HCT116 (cell line): ENCODE data around the gene MED25. TPM values are rescaled to one million over a fixed set of nuclear protein-coding genes. Genes with fewer than 3 reads are reported as not detected.

ENCODE experiments used
- ATAC-seq: fragments of 200-7000 bp; cut with Tn5 transposase; 2 replicates; pipeline ENCODE4 v1.9.1; 2020; ENCODE audit warnings: mild to moderate bottlenecking, moderate library complexity
- BruUV-seq: library from RNA; stranded (reverse); fragments of 400-500 nt; replicated peaks from 2 replicates; lab custom pipeline; 2021; lab: Mats Ljungman, UMichigan
- CTCF ChIA-PET: fragments of 300-600 bp; sonication (Branson Sonifier 250); formaldehyde crosslinking; loops from one replicate; lab custom pipeline; 2021; ENCODE audit warnings: antibody characterized with exemption; lab: Charles Lee
- POLR2A ChIA-PET: fragments of 300-600, 350-600 bp; sonication (Branson Sonifier 250); formaldehyde crosslinking; loops from one replicate; lab custom pipeline; 2021; ENCODE audit warnings: antibody characterized with exemption; lab: Charles Lee
- RAD21 ChIA-PET, 2 experiments: fragments of 300-600 bp; sonication (Branson Sonifier 250); formaldehyde crosslinking; loops; one replicate each; lab custom pipeline; 2023; ENCODE audit warnings: low total read pairs in 2 of 2; ENCODE audit not compliant: uncharacterized antibody in 2 of 2, unreplicated experiment in 2 of 2, low non-redundant PET in 1 of 2; lab: Charles Lee
- DNase-seq: peaks from one replicate; pipeline ENCODE4 v3.0.0-alpha.2; 2010; ENCODE audit warnings: low read depth, low spot score
- H2AFZ ChIP-seq: fragments of 200-600 bp; shearing (Covaris generic), sonication (generic); 2 replicates; pipeline ENCODE4 v1.6.1; 2017; ENCODE audit warnings: low read depth, mixed run types, mixed read lengths, antibody characterized with exemption, low read length; ENCODE audit not compliant: poor library complexity, severe bottlenecking
- H3K27ac ChIP-seq: 2 replicates; pipeline ENCODE4 v1.5.1; 2012; ENCODE audit warnings: low read depth, low read length
- H3K27me3 ChIP-seq: fragments of 200-600 bp; sonication (generic); 2 replicates; pipeline ENCODE4 v1.6.1; 2016; ENCODE audit warnings: mixed run types, low read length, mixed read lengths; ENCODE audit not compliant: insufficient read depth
- H3K36me3 ChIP-seq, 2 experiments: fragments of 200-500 bp in 1 of 2; fragments of 200-600 bp in 1 of 2; sonication (Bioruptor generic) in 1 of 2; sonication (generic) in 1 of 2; 2 replicates each; pipeline versions ENCODE4 v1.5.1 to v1.6.1; 2014 to 2016; ENCODE audit warnings: low read length in 2 of 2, inconsistent platforms in 1 of 2, mixed read lengths in 1 of 2, mixed run types in 1 of 2; ENCODE audit not compliant: insufficient read depth in 2 of 2, control insufficient read depth in 1 of 2
- H3K4me1 ChIP-seq, 2 experiments: fragments of 200-600 bp in 1 of 2; sonication (generic) in 1 of 2; 2 replicates each; pipeline versions ENCODE4 v1.5.1 to v1.6.1; 2012 to 2017; ENCODE audit warnings: low read length in 2 of 2, inconsistent platforms in 1 of 2, mild to moderate bottlenecking in 1 of 2, mixed read lengths in 1 of 2, mixed run types in 1 of 2, moderate library complexity in 1 of 2; ENCODE audit not compliant: insufficient read depth in 2 of 2, control insufficient read depth in 1 of 2
- H3K4me2 ChIP-seq: fragments of 200-600 bp; sonication (generic); 2 replicates; pipeline ENCODE4 v1.6.1; 2017; ENCODE audit warnings: mixed run types, low read length, mixed read lengths
- H3K4me3 ChIP-seq, 2 experiments: fragments of 200-600 bp in 1 of 2; sonication (generic) in 1 of 2; replicated peaks in 1 of 2; 2 replicates each; pipeline ENCODE4 v1.5.1; 2011 to 2016; ENCODE audit warnings: low read length in 2 of 2, control low read depth in 1 of 2, low read depth in 1 of 2, mild to moderate bottlenecking in 1 of 2, mixed read lengths in 1 of 2, mixed run types in 1 of 2
- H3K79me2 ChIP-seq: fragments of 200-600 bp; sonication (generic); 2 replicates; pipeline ENCODE4 v1.6.1; 2017; ENCODE audit warnings: mild to moderate bottlenecking, mixed run types, low read length, moderate library complexity, mixed read lengths; ENCODE audit not compliant: insufficient read depth
- H3K9ac ChIP-seq: fragments of 200-600 bp; sonication (generic); 2 replicates; pipeline ENCODE4 v1.6.1; 2016; ENCODE audit warnings: low read length, mixed read lengths
- H3K9me2 ChIP-seq: fragments of 200-600 bp; sonication (generic), shearing (Covaris generic); 2 replicates; pipeline ENCODE4 v1.6.1; 2017; ENCODE audit warnings: mixed run types, mild to moderate bottlenecking, moderate library complexity; ENCODE audit not compliant: insufficient read depth
- H3K9me3 ChIP-seq, 2 experiments: fragments of 200-500 bp in 1 of 2; fragments of 200-600 bp in 1 of 2; sonication (Bioruptor generic) in 1 of 2; sonication (generic) in 1 of 2; 2 replicates each; pipeline ENCODE4 v1.6.1; 2014 to 2017; ENCODE audit warnings: low read length in 2 of 2, mixed read lengths in 2 of 2, inconsistent platforms in 1 of 2, low read depth in 1 of 2, mild to moderate bottlenecking in 1 of 2, mixed run types in 1 of 2, moderate library complexity in 1 of 2; ENCODE audit not compliant: control insufficient read depth in 1 of 2, insufficient read depth in 1 of 2
- H4K20me1 ChIP-seq: fragments of 200-600 bp; sonication (generic), shearing (Covaris generic); 2 replicates; pipeline ENCODE4 v1.6.1; 2017; ENCODE audit warnings: mixed run types, mild to moderate bottlenecking, moderate library complexity; ENCODE audit not compliant: insufficient read depth
- ATF3 ChIP-seq: IDR thresholded peaks from 2 replicates; pipeline ENCODE4 v1.6.1; 2012
- CBX3 ChIP-seq: IDR thresholded peaks from 2 replicates; pipeline ENCODE4 v1.6.1; 2012; ENCODE audit warnings: low read depth
- EGR1 ChIP-seq: IDR thresholded peaks from 2 replicates; pipeline ENCODE4 v1.6.1; 2012; ENCODE audit warnings: low read depth
- EZH2 ChIP-seq: fragments of 200-600 bp; sonication (generic); IDR thresholded peaks from 2 replicates; pipeline ENCODE4 v1.6.1; 2017; ENCODE audit warnings: antibody characterized with exemption, mixed run types
- EZH2phosphoT487 ChIP-seq: fragments of 200-600 bp; IDR thresholded peaks from 2 replicates; pipeline ENCODE4 v1.6.1; 2018; ENCODE audit warnings: antibody characterized with exemption, borderline replicate concordance
- JUND ChIP-seq: IDR thresholded peaks from 2 replicates; pipeline ENCODE4 v1.6.1; 2012
- POLR2AphosphoS5 ChIP-seq: IDR thresholded peaks from 2 replicates; pipeline ENCODE4 v1.6.1; 2011; ENCODE audit warnings: mild to moderate bottlenecking, low read depth, low read length, moderate library complexity
- SP1 ChIP-seq: IDR thresholded peaks from 2 replicates; pipeline ENCODE4 v1.6.1; 2012; ENCODE audit warnings: low read depth
- ZFX ChIP-seq: fragments of 450-650 bp; IDR thresholded peaks from 2 replicates; pipeline ENCODE4 v1.6.1; 2017
- intact Hi-C: fragments of 100-400 bp; cut with micrococcal nuclease; formaldehyde crosslinking; loops from 2 replicates; pipeline ENCODE4 v1.10.0; 2022
- total RNA-seq: library from RNA; stranded (reverse); gene quantifications from one replicate; pipeline ENCODE4 v1.2.1, GENCODE V29; 2021; ENCODE audit not compliant: unreplicated experiment
- TF ChIP-seq, protein P1 (sequence below): IDR thresholded peaks from 2 replicates; pipeline ENCODE4 v1.6.1; 2012
- TF ChIP-seq, protein P2 (sequence below): IDR thresholded peaks from 2 replicates; pipeline ENCODE4 v1.6.1; 2011; ENCODE audit warnings: mild to moderate bottlenecking, low read length, moderate library complexity; ENCODE audit not compliant: insufficient replicate concordance; ENCODE audit errors: extremely low read depth

The MED25 gene
- total RNA-seq, 1 experiment from 2014 or later = 77.7 TPM

DNA sequence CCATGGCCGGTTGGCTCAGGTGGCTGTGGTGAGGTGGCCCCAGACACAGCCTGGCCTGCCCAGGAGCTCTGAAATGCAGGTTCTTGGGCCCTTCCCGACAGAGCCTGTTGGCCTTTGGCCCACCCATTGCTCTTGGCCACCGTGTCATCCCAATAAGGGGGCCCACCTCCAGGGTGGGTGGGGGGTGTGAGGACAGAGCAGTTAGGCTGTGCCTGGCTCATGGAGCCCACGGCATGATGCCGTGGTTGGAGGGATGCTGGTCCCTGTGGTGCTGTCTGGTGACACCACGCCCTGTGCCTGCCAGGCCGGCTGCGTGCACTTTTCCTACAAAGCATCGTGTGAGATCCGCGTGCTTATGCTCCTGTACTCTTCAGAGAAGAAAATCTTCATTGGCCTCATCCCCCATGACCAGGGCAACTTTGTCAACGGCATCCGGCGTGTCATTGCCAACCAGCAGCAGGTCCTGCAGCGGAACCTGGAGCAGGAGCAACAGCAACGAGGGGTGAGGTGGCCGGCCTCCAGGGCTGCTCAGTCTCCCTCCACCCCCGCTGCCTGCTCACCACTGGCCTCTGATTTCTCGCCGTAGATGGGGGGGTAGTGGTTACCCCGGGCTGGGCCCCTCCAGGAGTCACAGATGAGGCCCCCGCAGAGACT lies 41.7 kb downstream of the MED25 start (continued):
- TF ChIP-seq EZH2phosphoT487 (no peak), EZH2 (no peak), EGR1 (no peak), CBX3 (no peak), JUND (no peak), ZFX (no peak), ATF3 (no peak)
- TF ChIP-seq, protein P1, sequence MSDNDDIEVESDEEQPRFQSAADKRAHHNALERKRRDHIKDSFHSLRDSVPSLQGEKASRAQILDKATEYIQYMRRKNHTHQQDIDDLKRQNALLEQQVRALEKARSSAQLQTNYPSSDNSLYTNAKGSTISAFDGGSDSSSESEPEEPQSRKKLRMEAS = no peak
- TF ChIP-seq, protein P2, sequence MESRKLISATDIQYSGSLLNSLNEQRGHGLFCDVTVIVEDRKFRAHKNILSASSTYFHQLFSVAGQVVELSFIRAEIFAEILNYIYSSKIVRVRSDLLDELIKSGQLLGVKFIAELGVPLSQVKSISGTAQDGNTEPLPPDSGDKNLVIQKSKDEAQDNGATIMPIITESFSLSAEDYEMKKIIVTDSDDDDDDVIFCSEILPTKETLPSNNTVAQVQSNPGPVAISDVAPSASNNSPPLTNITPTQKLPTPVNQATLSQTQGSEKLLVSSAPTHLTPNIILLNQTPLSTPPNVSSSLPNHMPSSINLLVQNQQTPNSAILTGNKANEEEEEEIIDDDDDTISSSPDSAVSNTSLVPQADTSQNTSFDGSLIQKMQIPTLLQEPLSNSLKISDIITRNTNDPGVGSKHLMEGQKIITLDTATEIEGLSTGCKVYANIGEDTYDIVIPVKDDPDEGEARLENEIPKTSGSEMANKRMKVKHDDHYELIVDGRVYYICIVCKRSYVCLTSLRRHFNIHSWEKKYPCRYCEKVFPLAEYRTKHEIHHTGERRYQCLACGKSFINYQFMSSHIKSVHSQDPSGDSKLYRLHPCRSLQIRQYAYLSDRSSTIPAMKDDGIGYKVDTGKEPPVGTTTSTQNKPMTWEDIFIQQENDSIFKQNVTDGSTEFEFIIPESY = no peak

- ATAC-seq = no peak
- intact Hi-C loops = no loop called here
- H3K9me2 ChIP-seq = no peaks in the 10 kb centered on the region
- H4K20me1 ChIP-seq = peaks cover 5% of the 10 kb centered on the region; the same call in 1 of the 2 replicates
- H3K79me2 ChIP-seq = peaks cover 34% of the 10 kb centered on the region
- H3K36me3 ChIP-seq = peaks cover 17 to 44% of the 10 kb centered on the region in 2 experiments
- no peak overlapping the region for H3K4me2 ChIP-seq
- ChIA-PET RAD21 (no interaction called here), POLR2A (interaction anchor here (1.0 kb wide), 1 partner anchor 9 kb away, joined by 4 read pairs; no protein-coding TSS in a partner anchor), CTCF (no interaction called here)
- no peak for DNase-seq
- no peaks in the 10 kb centered on the region for H3K9me3 ChIP-seq
- TF ChIP-seq SP1 (no peak), POLR2AphosphoS5 (peak; percentile 18; the same call in 1 of the 2 replicates)
- H3K4me1 ChIP-seq = peaks cover 3 to 41% of the 10 kb centered on the region in 2 experiments; a peak in 2 of 4 replicates
- no peak overlapping the region for H3K4me3 ChIP-seq
- no peaks in the 10 kb centered on the region for H3K27me3 ChIP-seq
- H3K27ac ChIP-seq = peak overlapping the region; percentile 40
- no TSS peak for BruUV-seq
- no peak overlapping the region for H3K9ac ChIP-seq
- H2AFZ ChIP-seq = no peak overlapping the region
Measured at GRCh38 chr19:49860336-49861102, 42.4 kb downstream of the MED25 start.
